Suprapubic skin (tissue), 4 donors: Measurements from ENCODE around the gene FYTTD1. TPM values are rescaled to one million over a fixed set of nuclear protein-coding genes. Genes with fewer than 3 reads are reported as not detected.

Source experiments
- DNase-seq, 2 donors: peaks; one replicate each; pipeline ENCODE4 v3.0.0-alpha.2; 2019; ENCODE audit warnings: low spot score in 2 of 2
- H3K27ac ChIP-seq: fragments of 200-600 bp; sonication (generic); one replicate; pipeline ENCODE4 v1.5.1; 2019
- H3K27me3 ChIP-seq: fragments of 200-600 bp; sonication (generic); one replicate; pipeline ENCODE4 v1.5.1; 2019
- H3K36me3 ChIP-seq: fragments of 200-600 bp; sonication (generic); one replicate; pipeline ENCODE4 v1.5.1; 2019
- H3K4me1 ChIP-seq: fragments of 200-600 bp; sonication (generic); one replicate; pipeline ENCODE4 v1.5.1; 2019
- H3K4me3 ChIP-seq: fragments of 200-600 bp; sonication (generic); one replicate; pipeline ENCODE4 v1.5.1; 2019; ENCODE audit warnings: mild to moderate bottlenecking
- H3K9me3 ChIP-seq: fragments of 200-600 bp; sonication (generic); one replicate; pipeline ENCODE4 v1.5.1; 2019
- CTCF ChIP-seq, 2 donors: fragments of 200-600 bp in 1 of 2; fragments of 450-650 bp in 1 of 2; sonication (generic) in 1 of 2; IDR thresholded peaks; one replicate each; pipeline ENCODE4 v1.5.1; 2016 to 2019; ENCODE audit warnings: antibody characterized with exemption in 2 of 2, mild to moderate bottlenecking in 1 of 2, moderate library complexity in 1 of 2
- EP300 ChIP-seq: sonication (generic); formaldehyde crosslinking; IDR thresholded peaks from one replicate; pipeline ENCODE4 v1.6.1; 2017; ENCODE audit warnings: antibody characterized with exemption
- POLR2A ChIP-seq, 2 donors: fragments of 450-650 bp; IDR thresholded peaks; one replicate each; pipeline ENCODE4 v1.6.1; 2017; ENCODE audit warnings: antibody characterized with exemption in 2 of 2, mild to moderate bottlenecking in 2 of 2, moderate library complexity in 2 of 2
- POLR2AphosphoS5 ChIP-seq, 3 donors: sonication (generic); formaldehyde crosslinking; IDR thresholded peaks; one replicate each; pipeline ENCODE4 v1.6.1; 2017; ENCODE audit warnings: antibody characterized with exemption in 3 of 3
- WGBS: methylation state at CpG from one replicate; pipeline ENCODE4 v1.1.5; 2018; 5-methylcytosine and 5-hydroxymethylcytosine counted together
- total RNA-seq, 4 donors: library from RNA; depleted of rRNA; stranded (reverse); fragments of >200 nt; gene quantifications; one replicate each; pipeline ENCODE4 v1.1.0, GENCODE V29; 2016

The FYTTD1 gene
- total RNA-seq, 4 donors from 2014 or later = 46.6 to 53.3 (median 49.9) TPM

GRCh38 chr3:197791892-197792647, 42.4 kb downstream of the FYTTD1 start:
- H3K27me3 ChIP-seq = no peaks in the 10 kb centered on the region
- WGBS = 19% methylated on average over 25 of the region's 25 CpGs
- TF ChIP-seq POLR2AphosphoS5 (IDR thresholded peaks at IDR 0.05) (no peak), EP300 (no peak), POLR2A (IDR thresholded peaks at IDR 0.05) (no peak), CTCF (IDR thresholded peaks at IDR 0.05) (no peak)
- peaks cover 31% of the 10 kb centered on the region for H3K4me1 ChIP-seq
- H3K36me3 ChIP-seq = no peaks in the 10 kb centered on the region
- peak overlapping the region; percentile 97 for H3K27ac ChIP-seq
- no peak for DNase-seq
- H3K4me3 ChIP-seq = peak overlapping the region; percentile 75
- no peaks in the 10 kb centered on the region for H3K9me3 ChIP-seq

GRCh38 chr3:197793247-197793646, 43.6 kb downstream of the FYTTD1 start:
- WGBS = 9% methylated on average over 2 of the region's 2 CpGs
- Histone ChIP-seq H3K4me1 (peaks cover 31% of the 10 kb centered on the region), H3K27me3 (no peaks in the 10 kb centered on the region), H3K36me3 (no peaks in the 10 kb centered on the region), H3K27ac (no peak overlapping the region), H3K9me3 (no peaks in the 10 kb centered on the region), H3K4me3 (peak overlapping the region; percentile 75)
- no peak for TF ChIP-seq EP300
- DNase-seq = no peak

GRCh38 chr3:197794115-197794514, 44.4 kb downstream of the FYTTD1 start:
- no peak for DNase-seq
- Histone ChIP-seq H3K27ac (no peak overlapping the region), H3K36me3 (no peaks in the 10 kb centered on the region), H3K9me3 (no peaks in the 10 kb centered on the region), H3K27me3 (no peaks in the 10 kb centered on the region), H3K4me3 (no peak overlapping the region), H3K4me1 (peaks cover 31% of the 10 kb centered on the region)
- WGBS = 78% methylated on average over 1 of the region's 1 CpG
- TF ChIP-seq CTCF (IDR thresholded peaks at IDR 0.05) (no peak), POLR2A (IDR thresholded peaks at IDR 0.05) (no peak), POLR2AphosphoS5 (IDR thresholded peaks at IDR 0.05) (no peak), EP300 (no peak)

- no peak overlapping the region for H3K27ac ChIP-seq
- H3K4me3 ChIP-seq = no peak overlapping the region
- TF ChIP-seq POLR2AphosphoS5 (IDR thresholded peaks at IDR 0.05) = peak in 2 of 3 donors; percentile 19 to 32
- no peak for TF ChIP-seq CTCF (IDR thresholded peaks at IDR 0.05)
- TF ChIP-seq EP300 = no peak
- TF ChIP-seq POLR2A (IDR thresholded peaks at IDR 0.05) = no peak
- H3K4me1 ChIP-seq = peaks cover 31% of the 10 kb centered on the region
- peak in 1 of 2 donors; percentile 72 for DNase-seq
- 97% methylated on average over 1 of the region's 1 CpG for WGBS
- no peaks in the 10 kb centered on the region for H3K27me3 ChIP-seq
- H3K9me3 ChIP-seq = no peaks in the 10 kb centered on the region
- H3K36me3 ChIP-seq = no peaks in the 10 kb centered on the region
Measured at GRCh38 chr3:197795200-197795599, 45.5 kb downstream of the FYTTD1 start.

GRCh38 chr3:197796087-197796486, 46.4 kb downstream of the FYTTD1 start:
- WGBS = 58% methylated on average over 4 of the region's 4 CpGs

More at GRCh38 chr3:197796087-197796486, 46.4 kb downstream of the FYTTD1 start:
- Histone ChIP-seq H3K9me3 (no peaks in the 10 kb centered on the region), H3K4me1 (peaks cover 28% of the 10 kb centered on the region), H3K27me3 (no peaks in the 10 kb centered on the region), H3K36me3 (no peaks in the 10 kb centered on the region), H3K4me3 (no peak overlapping the region), H3K27ac (no peak overlapping the region)
- DNase-seq = no peak
- TF ChIP-seq EP300 (no peak), POLR2AphosphoS5 (IDR thresholded peaks at IDR 0.05) (no peak), CTCF (IDR thresholded peaks at IDR 0.05) (no peak), POLR2A (IDR thresholded peaks at IDR 0.05) (no peak)
